LNCaP clone FGC (cell line): Measurements from ENCODE around the gene FAM228B.

Experiments
- DNase-seq: peaks from one replicate; pipeline ENCODE4 v3.0.0-alpha.2; 2011; ENCODE audit warnings: low read depth
- H3K4me3 ChIP-seq: 2 replicates; pipeline ENCODE4 v1.5.1; 2011; ENCODE audit warnings: mild to moderate bottlenecking, low read depth, low read length, control low read depth
- TF ChIP-seq, protein P1 (sequence below): IDR thresholded peaks from 2 replicates; pipeline ENCODE4 v1.5.1; 2012; ENCODE audit warnings: mild to moderate bottlenecking; ENCODE audit not compliant: control insufficient read depth, insufficient read depth; ENCODE audit errors: extremely low read depth

Gene FAM228B

DNA sequence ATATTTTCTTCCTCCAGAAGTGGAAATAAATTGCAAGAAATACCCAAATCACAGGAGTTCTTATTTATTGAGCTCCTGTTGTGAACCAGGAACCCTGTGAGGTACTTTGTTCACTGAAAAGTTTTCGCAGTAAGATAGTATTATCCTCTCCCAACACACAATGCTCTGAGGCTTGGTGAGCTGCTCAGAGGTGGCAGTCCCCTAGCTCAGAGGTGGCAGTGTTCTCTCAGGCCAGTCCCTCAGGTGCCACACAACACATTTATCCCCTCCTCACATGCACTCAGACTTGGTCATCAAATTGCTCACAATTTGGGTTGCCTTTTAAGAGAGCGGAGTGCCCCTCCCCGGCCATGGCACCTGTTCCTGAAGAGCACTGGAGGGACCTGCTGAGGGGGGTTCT, 77.5 kb downstream of the FAM228B start:
- H3K4me3 ChIP-seq = no peak overlapping the region
- TF ChIP-seq, protein P1, sequence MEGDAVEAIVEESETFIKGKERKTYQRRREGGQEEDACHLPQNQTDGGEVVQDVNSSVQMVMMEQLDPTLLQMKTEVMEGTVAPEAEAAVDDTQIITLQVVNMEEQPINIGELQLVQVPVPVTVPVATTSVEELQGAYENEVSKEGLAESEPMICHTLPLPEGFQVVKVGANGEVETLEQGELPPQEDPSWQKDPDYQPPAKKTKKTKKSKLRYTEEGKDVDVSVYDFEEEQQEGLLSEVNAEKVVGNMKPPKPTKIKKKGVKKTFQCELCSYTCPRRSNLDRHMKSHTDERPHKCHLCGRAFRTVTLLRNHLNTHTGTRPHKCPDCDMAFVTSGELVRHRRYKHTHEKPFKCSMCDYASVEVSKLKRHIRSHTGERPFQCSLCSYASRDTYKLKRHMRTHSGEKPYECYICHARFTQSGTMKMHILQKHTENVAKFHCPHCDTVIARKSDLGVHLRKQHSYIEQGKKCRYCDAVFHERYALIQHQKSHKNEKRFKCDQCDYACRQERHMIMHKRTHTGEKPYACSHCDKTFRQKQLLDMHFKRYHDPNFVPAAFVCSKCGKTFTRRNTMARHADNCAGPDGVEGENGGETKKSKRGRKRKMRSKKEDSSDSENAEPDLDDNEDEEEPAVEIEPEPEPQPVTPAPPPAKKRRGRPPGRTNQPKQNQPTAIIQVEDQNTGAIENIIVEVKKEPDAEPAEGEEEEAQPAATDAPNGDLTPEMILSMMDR = no peak
- DNase-seq = no peak

DNA sequence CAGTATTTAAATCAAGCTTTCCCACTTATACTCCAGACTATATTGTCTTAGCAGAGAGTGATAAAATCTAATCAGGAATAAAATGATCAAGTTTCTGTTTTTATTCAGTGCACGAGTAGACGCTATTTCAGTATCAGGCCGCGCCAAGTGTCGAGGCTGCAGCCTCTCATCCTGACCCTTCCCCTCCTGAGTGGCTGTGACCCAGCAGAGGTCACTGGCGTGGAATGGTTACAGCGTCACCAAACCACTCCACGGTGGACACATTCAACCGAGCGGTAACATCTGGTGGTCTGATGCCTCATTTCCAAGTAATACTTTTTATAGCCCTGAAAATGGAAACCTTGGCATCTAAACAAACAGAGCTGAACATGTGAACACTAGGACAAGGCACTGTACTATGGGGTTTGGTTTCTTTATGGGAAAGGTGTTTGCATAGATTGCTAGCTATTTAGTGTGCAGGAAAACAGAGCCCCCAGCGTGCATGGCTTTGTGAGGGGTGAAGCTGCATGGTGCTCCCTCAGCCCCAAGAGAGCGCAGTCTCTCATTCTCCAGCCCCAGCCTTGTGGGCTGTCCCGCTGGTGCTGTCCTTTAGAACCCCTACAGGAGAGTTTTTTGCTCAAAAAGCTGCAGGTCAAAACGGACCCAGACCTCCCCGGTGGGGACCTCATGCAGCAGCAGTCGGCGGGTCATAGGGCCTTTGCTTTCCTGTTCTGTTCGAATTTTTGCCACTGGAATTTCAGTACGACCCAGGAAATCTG, 79.9 kb downstream of the FAM228B start:
- TF ChIP-seq, protein P1 = no peak
- no peak overlapping the region for H3K4me3 ChIP-seq
- DNase-seq = no peak

DNA sequence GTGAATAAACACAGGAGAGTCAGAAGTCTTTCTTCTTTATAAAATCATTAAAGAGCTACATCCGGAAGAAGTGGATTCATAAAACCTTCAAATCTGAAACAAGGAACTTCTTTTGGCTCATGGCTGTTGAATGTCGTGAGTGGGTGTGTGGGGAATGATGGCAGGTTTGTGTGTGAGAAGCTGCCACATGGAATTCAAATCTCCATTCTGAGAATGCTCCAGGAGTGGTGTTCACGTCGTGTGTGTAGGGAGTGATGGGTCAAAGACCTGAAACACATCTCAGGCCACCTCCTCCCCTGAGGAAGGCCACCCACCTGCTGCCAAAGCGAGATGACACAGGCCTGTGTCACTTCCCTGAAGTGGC, 80.5 kb downstream of the FAM228B start:
- no peak for DNase-seq
- H3K4me3 ChIP-seq = no peak overlapping the region
- TF ChIP-seq, protein P1 = no peak

DNA sequence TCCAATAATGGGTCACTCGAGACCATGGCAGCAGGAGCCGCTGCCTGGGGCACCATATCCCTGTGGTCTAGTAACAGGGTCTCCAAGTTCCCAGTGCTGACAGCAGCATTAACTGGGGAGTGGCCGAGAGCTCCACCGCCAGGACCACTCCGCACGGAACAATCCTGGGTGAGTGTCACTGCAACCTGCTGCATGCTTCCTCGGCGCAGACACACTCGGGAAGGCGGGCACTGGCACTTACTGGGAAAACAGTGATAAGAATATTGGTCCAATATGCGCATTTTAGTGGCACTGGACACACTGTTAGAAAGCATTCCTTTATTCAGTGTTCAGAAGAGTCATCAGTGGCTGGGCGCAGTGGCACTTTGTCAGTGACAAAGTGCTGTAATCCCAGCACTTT, 81.2 kb downstream of the FAM228B start:
- no peak for DNase-seq
- no peak overlapping the region for H3K4me3 ChIP-seq
- TF ChIP-seq, protein P1 = no peak

DNA sequence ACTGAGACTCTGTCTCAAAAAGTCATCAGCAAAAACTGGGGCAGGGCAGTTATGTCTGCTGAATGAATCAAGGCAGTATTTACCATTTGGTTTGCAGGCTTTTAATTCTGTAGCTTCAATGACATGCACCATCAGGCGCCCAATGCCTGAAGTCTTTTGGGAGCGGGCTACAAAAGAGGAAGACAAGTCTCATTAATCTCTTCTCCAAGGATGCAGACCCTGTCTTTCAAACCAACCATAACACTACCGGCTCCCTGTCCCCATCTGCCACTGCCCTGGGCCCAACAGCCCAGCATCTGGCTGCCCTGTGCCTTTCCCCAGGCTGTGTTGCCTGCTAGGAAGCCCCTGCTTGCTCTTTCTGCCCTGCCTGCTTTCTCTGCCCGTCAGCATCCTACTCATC, 81.9 kb downstream of the FAM228B start:
- DNase-seq = no peak
- TF ChIP-seq, protein P1 = no peak
- no peak overlapping the region for H3K4me3 ChIP-seq

DNA sequence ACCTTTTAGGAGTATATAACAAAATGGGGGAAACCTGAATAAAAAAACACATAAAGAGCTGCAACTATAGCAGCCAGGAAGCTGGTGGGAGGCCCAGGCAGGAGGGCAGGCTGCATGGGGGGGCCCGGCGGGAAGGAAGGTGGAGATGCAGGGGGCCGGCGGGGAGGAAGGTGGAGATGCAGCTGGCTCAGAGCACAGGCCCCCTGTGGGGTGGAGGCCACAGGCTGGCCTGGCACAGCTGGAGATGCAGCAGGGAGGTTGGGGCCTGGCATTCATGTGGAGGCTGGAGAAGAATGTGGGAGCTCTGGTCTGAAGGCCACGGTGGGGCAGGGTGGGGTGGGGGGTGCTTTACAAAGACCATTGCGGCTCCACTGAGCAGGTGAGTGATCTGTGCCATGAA, 83.0 kb downstream of the FAM228B start:
- no peak overlapping the region for H3K4me3 ChIP-seq

More for the DNA sequence above, 83.0 kb downstream of the FAM228B start:
- TF ChIP-seq, protein P1 = no peak
- DNase-seq = no peak
